Endothelial cell of umbilical vein (primary cell): ENCODE measurements around the gene DTD1. TPM values are rescaled to one million over a fixed set of nuclear protein-coding genes. Genes with fewer than 3 reads are reported as not detected.

ENCODE experiments used
- BruUV-seq: library from RNA; stranded (reverse); fragments of 400-500 nt; replicated peaks from 2 replicates; lab custom pipeline; 2021; lab: Mats Ljungman, UMichigan
- CTCF ChIA-PET: fragments of 300-600, 350-600 bp; sonication (Branson Sonifier 250); formaldehyde crosslinking; loops from one replicate; lab custom pipeline; 2021; ENCODE audit warnings: antibody characterized with exemption, inconsistent platforms; lab: Charles Lee
- POLR2A ChIA-PET: fragments of 300-600, 350-600 bp; sonication (Branson Sonifier 250); formaldehyde crosslinking; loops from one replicate; lab custom pipeline; 2021; ENCODE audit warnings: antibody characterized with exemption, inconsistent platforms; lab: Charles Lee
- DNase-seq: peaks from one replicate; pipeline ENCODE4 v3.0.0-alpha.2; 2011; ENCODE audit warnings: low read depth, low spot score
- FAIRE-seq: peaks from 2 replicates; lab custom pipeline; 2011; peaks lifted over from hg19 to GRCh38; lab: Jason Lieb, UNC
- H2AFZ ChIP-seq: 2 replicates; pipeline ENCODE4 v1.6.0; 2012; ENCODE audit warnings: low read depth, low read length, control low read depth, inconsistent platforms
- H3K27ac ChIP-seq: 2 replicates; pipeline ENCODE4 v1.5.1; 2011; ENCODE audit warnings: low read depth, mild to moderate bottlenecking, control low read depth, low read length, moderate library complexity; ENCODE audit not compliant: insufficient read depth
- H3K27me3 ChIP-seq, 2 experiments: 2 replicates each; pipeline versions ENCODE4 v1.6.0 to v1.6.1; 2011; ENCODE audit warnings: low read length in 2 of 2, mixed read lengths in 1 of 2; ENCODE audit not compliant: control insufficient read depth in 2 of 2, insufficient read depth in 2 of 2
- H3K36me3 ChIP-seq, 2 experiments: 2 replicates in 1 of 2; 3 replicates in 1 of 2; pipeline ENCODE4 v1.5.1; 2011; ENCODE audit warnings: low read length in 2 of 2, mild to moderate bottlenecking in 1 of 2, moderate library complexity in 1 of 2; ENCODE audit not compliant: control insufficient read depth in 2 of 2, insufficient read depth in 2 of 2; ENCODE audit errors: extremely low read depth in 1 of 2
- H3K4me1 ChIP-seq: 3 replicates; pipeline ENCODE4 v1.5.1; 2011; ENCODE audit warnings: mild to moderate bottlenecking, low read length; ENCODE audit not compliant: control insufficient read depth, insufficient read depth; ENCODE audit errors: extremely low read depth
- H3K4me2 ChIP-seq: 2 replicates; pipeline ENCODE4 v1.6.1; 2011; ENCODE audit warnings: low read length, control low read depth, mixed read lengths; ENCODE audit not compliant: insufficient read depth
- H3K4me3 ChIP-seq, 3 experiments: fragments of 200-600 bp in 1 of 3; sonication (generic), shearing (Covaris generic) in 1 of 3; replicated peaks in 1 of 3; 2 replicates each; pipeline ENCODE4 v1.5.1; 2011 to 2016; ENCODE audit warnings: control low read depth in 3 of 3, low read length in 3 of 3, mild to moderate bottlenecking in 2 of 3, inconsistent platforms in 1 of 3, low read depth in 1 of 3, moderate library complexity in 1 of 3; ENCODE audit not compliant: insufficient read depth in 1 of 3
- H3K79me2 ChIP-seq: 2 replicates; pipeline ENCODE4 v1.6.0; 2012; ENCODE audit warnings: low read length, inconsistent platforms; ENCODE audit not compliant: control insufficient read depth, insufficient read depth
- H3K9ac ChIP-seq: replicated peaks from 2 replicates; pipeline ENCODE3; 2011; ENCODE audit warnings: low read length, control low read depth; ENCODE audit not compliant: insufficient read depth; ENCODE audit errors: extremely low read depth
- H3K9me1 ChIP-seq: replicated peaks from 3 replicates; pipeline ENCODE4 v1.6.0; 2011; ENCODE audit warnings: mild to moderate bottlenecking, low read length; ENCODE audit not compliant: control insufficient read depth, insufficient read depth; ENCODE audit errors: extremely low read depth
- H3K9me3 ChIP-seq: replicated peaks from 2 replicates; pipeline ENCODE4 v1.5.1; 2012; ENCODE audit warnings: low read length, inconsistent platforms; ENCODE audit not compliant: control insufficient read depth, insufficient read depth
- H4K20me1 ChIP-seq: replicated peaks from 2 replicates; pipeline ENCODE3; 2011; ENCODE audit warnings: mild to moderate bottlenecking, low read length; ENCODE audit not compliant: control insufficient read depth, insufficient read depth; ENCODE audit errors: extremely low read depth
- EZH2 ChIP-seq: IDR thresholded peaks from 2 replicates; pipeline ENCODE4 v1.6.1; 2012; ENCODE audit warnings: borderline replicate concordance, low read depth, mild to moderate bottlenecking, moderate library complexity, low read length, inconsistent platforms; ENCODE audit not compliant: severe bottlenecking
- FOS ChIP-seq: IDR thresholded peaks from 2 replicates; pipeline ENCODE4 v1.6.1; 2011; ENCODE audit warnings: mild to moderate bottlenecking, low read length, moderate library complexity, borderline replicate concordance; ENCODE audit not compliant: insufficient read depth
- GATA2 ChIP-seq: IDR thresholded peaks from 2 replicates; pipeline ENCODE4 v1.7.0; 2011; ENCODE audit warnings: low read depth, mild to moderate bottlenecking, moderate library complexity, mixed read lengths, low read length; ENCODE audit not compliant: insufficient read length, insufficient read depth
- JUN ChIP-seq: IDR thresholded peaks from 2 replicates; pipeline ENCODE4 v1.6.1; 2011; ENCODE audit warnings: borderline replicate concordance, low read depth; ENCODE audit not compliant: insufficient read length, insufficient read depth
- MYC ChIP-seq: IDR thresholded peaks from one replicate; pipeline ENCODE4 v1.6.1; 2011; ENCODE audit warnings: mild to moderate bottlenecking, low read depth, low read length
- POLR2A ChIP-seq: IDR thresholded peaks from 2 replicates; pipeline ENCODE4 v1.6.1; 2012; ENCODE audit warnings: low read depth, mild to moderate bottlenecking, control low read depth, low read length
- POLR2AphosphoS5 ChIP-seq: IDR thresholded peaks from 2 replicates; pipeline ENCODE4 v1.6.1; 2012; ENCODE audit warnings: low read depth, mild to moderate bottlenecking, control low read depth, low read length, moderate library complexity; ENCODE audit not compliant: insufficient read depth
- dilution Hi-C: fragments of 300-500 bp; cut with MboI; formaldehyde crosslinking; loops from one replicate; pipeline ENCODE4 v1.15.0; 2019; ENCODE audit warnings: low sequenced_read_pairs; ENCODE audit not compliant: extremely low pct_ligation_motif_present
- intact Hi-C: fragments of 100-400 bp; cut with micrococcal nuclease; formaldehyde crosslinking; loops from one replicate; pipeline ENCODE4 v1.10.0; 2022
- polyA plus RNA-seq, 4 experiments: library from polyadenylated mRNA; depleted of rRNA in 3 of 4; stranded (reverse) in 3 of 4; unstranded in 1 of 4; fragments of >200 nt; gene quantifications; 2 replicates each; pipeline versions ENCODE4 v1.2.1 to v1.2.3, GENCODE V29; 2011 to 2012; ENCODE audit warnings: missing spikeins in 1 of 4
- total RNA-seq: library from RNA; stranded (reverse); gene quantifications from 2 replicates; pipeline ENCODE4 v1.2.3, GENCODE V29; 2021
- TF ChIP-seq, protein P1 (sequence below): IDR thresholded peaks from 2 replicates; pipeline ENCODE4 v1.6.1; 2011; ENCODE audit not compliant: insufficient read depth, insufficient read length
- TF ChIP-seq, protein P2 (sequence below), 2 donors: IDR thresholded peaks; 1 replicate in 1 of 2; 2 replicates in 1 of 2; pipeline ENCODE4 v1.5.1; 2011; ENCODE audit warnings: low read length in 2 of 2, mild to moderate bottlenecking in 2 of 2, moderate library complexity in 2 of 2, control low read depth in 1 of 2, inconsistent platforms in 1 of 2, low read depth in 1 of 2; ENCODE audit not compliant: insufficient read depth in 1 of 2; ENCODE audit errors: extremely low read depth in 1 of 2

Gene DTD1
- total and polyA plus RNA-seq, 2 donors (not counting 3 experiments of a cell fraction or from before 2014, with no cell fraction given): 48.2 to 50.8 TPM

DNA sequence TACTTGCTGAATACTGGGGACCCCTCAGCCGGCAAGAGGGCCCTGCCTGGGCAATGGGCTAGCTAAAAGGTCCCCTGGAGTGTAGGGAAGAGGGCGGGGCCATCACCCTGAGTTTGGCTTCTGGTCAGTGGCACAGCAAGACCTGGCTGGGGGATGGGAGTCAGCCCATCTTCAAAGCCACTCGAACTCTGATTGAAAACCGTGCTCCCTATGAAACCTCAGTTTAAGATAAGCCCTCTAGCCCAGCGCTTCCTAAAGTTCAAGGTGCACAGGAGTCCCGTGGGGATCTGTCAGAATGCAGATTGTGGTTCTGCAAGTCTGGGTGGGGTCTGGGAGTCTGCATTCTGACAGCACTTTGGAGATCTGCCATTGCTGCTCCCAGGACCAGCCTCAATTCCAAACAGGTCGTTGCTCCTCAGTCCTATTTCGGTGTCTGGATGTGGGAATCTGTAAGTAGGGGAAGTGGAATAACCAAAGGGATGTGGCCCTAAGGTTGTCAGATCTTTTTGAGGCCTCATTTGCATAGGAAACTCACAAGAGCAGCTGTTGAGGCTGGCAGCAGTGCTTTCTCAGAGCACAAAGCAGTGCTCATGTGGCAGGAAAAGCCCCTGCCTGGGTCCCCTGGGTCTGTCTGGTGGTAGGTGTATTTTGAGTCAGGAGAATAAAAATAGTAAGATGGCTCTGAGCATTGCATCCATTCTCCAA, 140.5 kb downstream of the DTD1 start:
- Histone ChIP-seq H3K9ac (no peak overlapping the region), H3K36me3 (no peaks in the 10 kb centered on the region), H4K20me1 (no peaks in the 10 kb centered on the region), H3K4me3 (no peak overlapping the region), H3K27ac (no peak overlapping the region), H3K9me3 (no peaks in the 10 kb centered on the region), H3K9me1 (no peaks in the 10 kb centered on the region), H3K4me1 (no peaks in the 10 kb centered on the region), H2AFZ (no peak overlapping the region), H3K4me2 (no peak overlapping the region), H3K79me2 (no peaks in the 10 kb centered on the region), H3K27me3 (no peaks in the 10 kb centered on the region)
- CTCF ChIA-PET: no interaction called here
- DNase-seq (no peak), FAIRE-seq (no peak)
- intact Hi-C loops: no loop called here
- dilution Hi-C loops: no loop called here
- no TSS peak for BruUV-seq
- TF ChIP-seq GATA2: no peak
- POLR2A ChIA-PET: no interaction called here

DNA sequence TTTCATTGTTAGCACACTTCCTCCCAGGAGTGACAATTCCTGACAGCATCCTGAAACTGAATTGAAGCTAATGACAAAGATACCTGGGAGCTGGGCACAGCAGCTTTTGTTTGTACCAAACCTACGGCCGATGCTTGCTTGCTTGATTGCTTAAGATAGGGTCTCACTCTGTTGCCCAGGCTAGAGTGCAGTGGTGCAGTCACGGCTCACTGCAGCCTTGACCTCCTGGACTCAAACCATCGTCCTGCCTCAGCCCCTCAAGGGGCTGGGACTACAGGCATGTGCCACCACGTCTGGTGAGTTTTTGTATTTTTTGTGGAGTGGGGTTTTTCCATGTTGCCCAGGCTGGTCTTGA, 141.0 kb downstream of the DTD1 start:
- TF ChIP-seq, protein P1, sequence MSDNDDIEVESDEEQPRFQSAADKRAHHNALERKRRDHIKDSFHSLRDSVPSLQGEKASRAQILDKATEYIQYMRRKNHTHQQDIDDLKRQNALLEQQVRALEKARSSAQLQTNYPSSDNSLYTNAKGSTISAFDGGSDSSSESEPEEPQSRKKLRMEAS: no peak
- TF ChIP-seq MYC (no peak), POLR2AphosphoS5 (no peak), JUN (no peak), EZH2 (no peak), GATA2 (no peak), POLR2A (no peak), FOS (no peak)
- TF ChIP-seq, protein P2, sequence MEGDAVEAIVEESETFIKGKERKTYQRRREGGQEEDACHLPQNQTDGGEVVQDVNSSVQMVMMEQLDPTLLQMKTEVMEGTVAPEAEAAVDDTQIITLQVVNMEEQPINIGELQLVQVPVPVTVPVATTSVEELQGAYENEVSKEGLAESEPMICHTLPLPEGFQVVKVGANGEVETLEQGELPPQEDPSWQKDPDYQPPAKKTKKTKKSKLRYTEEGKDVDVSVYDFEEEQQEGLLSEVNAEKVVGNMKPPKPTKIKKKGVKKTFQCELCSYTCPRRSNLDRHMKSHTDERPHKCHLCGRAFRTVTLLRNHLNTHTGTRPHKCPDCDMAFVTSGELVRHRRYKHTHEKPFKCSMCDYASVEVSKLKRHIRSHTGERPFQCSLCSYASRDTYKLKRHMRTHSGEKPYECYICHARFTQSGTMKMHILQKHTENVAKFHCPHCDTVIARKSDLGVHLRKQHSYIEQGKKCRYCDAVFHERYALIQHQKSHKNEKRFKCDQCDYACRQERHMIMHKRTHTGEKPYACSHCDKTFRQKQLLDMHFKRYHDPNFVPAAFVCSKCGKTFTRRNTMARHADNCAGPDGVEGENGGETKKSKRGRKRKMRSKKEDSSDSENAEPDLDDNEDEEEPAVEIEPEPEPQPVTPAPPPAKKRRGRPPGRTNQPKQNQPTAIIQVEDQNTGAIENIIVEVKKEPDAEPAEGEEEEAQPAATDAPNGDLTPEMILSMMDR (IDR thresholded peaks at IDR 0.05; ENCODE audit: extremely low read depth in 1 of 2, insufficient read depth in 1 of 2, low read depth in 1 of 2, low read length in 2 of 2): no peak
- no peak overlapping the region for H3K9ac ChIP-seq
- H4K20me1 ChIP-seq: no peaks in the 10 kb centered on the region
- H3K9me3 ChIP-seq: no peaks in the 10 kb centered on the region
- H3K27me3 ChIP-seq: no peaks in the 10 kb centered on the region
- no peak overlapping the region for H3K4me2 ChIP-seq
- FAIRE-seq (no peak), DNase-seq (no peak)
- no peaks in the 10 kb centered on the region for H3K4me1 ChIP-seq
- H3K9me1 ChIP-seq: no peaks in the 10 kb centered on the region
- H2AFZ ChIP-seq: no peak overlapping the region
- H3K4me3 ChIP-seq: no peak overlapping the region
- H3K36me3 ChIP-seq: no peaks in the 10 kb centered on the region
- POLR2A ChIA-PET: no interaction called here
- intact Hi-C loops: no loop called here
- H3K27ac ChIP-seq: no peak overlapping the region
- BruUV-seq: no TSS peak
- dilution Hi-C loops: no loop called here
- H3K79me2 ChIP-seq: no peaks in the 10 kb centered on the region
- CTCF ChIA-PET: no interaction called here
